GM06990 (cell line): ENCODE data around the gene OGA.
"Not testable (repeated sequence)": the region's sequence is repeated elsewhere in the genome, so short reads cannot be mapped to it uniquely, and the experiment has no call there.

ENCODE experiments used
- DNase-seq: peaks from one replicate; pipeline ENCODE4 v3.0.0-alpha.2; 2011; ENCODE audit not compliant: insufficient read length; ENCODE audit errors: extremely low read depth
- H3K27me3 ChIP-seq: replicated peaks from 2 replicates; pipeline ENCODE4 v1.6.0; 2011; ENCODE audit warnings: low read length; ENCODE audit not compliant: control insufficient read depth, insufficient read depth
- H3K36me3 ChIP-seq: 2 replicates; pipeline ENCODE4 v1.5.1; 2011; ENCODE audit warnings: low read length; ENCODE audit not compliant: control insufficient read depth, insufficient read depth
- H3K4me3 ChIP-seq: replicated peaks from 2 replicates; pipeline ENCODE4 v1.5.1; 2011; ENCODE audit warnings: low read depth, mild to moderate bottlenecking, control low read depth, low read length
- TF ChIP-seq, protein P1 (sequence below): IDR thresholded peaks from 2 replicates; pipeline ENCODE4 v1.5.1; 2011; ENCODE audit warnings: low read length, control low read depth, mild to moderate bottlenecking, inconsistent platforms; ENCODE audit not compliant: insufficient read depth, poor library complexity, severe bottlenecking

The OGA gene

DNA sequence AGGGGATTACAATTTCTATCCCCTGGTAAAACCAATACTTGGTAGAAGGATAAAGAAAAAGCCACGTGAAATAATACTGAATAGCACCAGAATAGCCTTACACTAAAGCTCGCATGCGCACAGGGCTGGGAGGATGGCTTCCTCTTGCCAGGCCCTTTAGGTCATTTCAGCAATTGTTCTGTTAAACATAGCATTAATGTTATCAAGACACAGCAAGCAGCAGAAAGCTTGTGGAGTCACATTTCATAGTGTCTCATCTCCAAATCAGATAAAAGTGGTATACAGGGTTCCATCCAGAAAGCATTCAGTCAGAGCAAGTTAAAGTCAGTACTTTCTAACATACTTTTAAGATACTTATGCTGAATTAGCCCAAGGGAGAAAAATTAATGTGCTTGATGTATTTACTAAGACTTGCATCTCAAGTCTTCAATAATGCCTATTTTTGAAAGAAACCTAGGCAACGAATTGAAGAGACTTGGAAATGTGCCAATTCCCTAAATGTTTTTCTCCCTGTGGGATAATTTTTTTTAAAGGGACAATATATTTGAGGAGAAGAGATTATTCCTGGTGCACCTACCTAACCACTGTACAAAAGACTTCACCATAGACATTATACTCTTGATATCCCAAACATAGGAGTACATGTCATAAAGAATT is 20.7 kb downstream of the OGA start:
- no peak for DNase-seq
- H3K4me3 ChIP-seq, result no peak overlapping the region
- TF ChIP-seq, protein P1, sequence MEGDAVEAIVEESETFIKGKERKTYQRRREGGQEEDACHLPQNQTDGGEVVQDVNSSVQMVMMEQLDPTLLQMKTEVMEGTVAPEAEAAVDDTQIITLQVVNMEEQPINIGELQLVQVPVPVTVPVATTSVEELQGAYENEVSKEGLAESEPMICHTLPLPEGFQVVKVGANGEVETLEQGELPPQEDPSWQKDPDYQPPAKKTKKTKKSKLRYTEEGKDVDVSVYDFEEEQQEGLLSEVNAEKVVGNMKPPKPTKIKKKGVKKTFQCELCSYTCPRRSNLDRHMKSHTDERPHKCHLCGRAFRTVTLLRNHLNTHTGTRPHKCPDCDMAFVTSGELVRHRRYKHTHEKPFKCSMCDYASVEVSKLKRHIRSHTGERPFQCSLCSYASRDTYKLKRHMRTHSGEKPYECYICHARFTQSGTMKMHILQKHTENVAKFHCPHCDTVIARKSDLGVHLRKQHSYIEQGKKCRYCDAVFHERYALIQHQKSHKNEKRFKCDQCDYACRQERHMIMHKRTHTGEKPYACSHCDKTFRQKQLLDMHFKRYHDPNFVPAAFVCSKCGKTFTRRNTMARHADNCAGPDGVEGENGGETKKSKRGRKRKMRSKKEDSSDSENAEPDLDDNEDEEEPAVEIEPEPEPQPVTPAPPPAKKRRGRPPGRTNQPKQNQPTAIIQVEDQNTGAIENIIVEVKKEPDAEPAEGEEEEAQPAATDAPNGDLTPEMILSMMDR, result no peak
- H3K27me3 ChIP-seq, result no peaks in the 10 kb centered on the region
- H3K36me3 ChIP-seq, result peaks cover 16% of the 10 kb centered on the region

DNA sequence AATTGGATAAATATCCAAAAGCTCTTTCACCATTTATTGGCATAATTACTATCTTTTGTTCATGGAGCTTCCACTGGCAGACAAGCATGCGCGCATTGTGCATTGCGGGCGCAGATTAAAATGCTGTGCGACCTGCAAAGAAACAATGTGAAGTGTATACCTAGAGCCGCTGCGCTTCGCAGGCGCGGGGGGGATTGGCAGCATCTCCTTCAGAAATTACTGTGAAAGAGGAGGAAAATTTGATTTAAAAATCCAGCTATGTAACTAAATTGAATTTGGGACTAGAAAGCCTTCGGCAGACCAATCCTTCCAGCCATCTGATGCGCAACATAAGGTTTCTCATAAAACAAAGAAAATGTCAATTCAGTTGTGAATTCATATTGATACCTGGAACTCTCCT is 24.7 kb downstream of the OGA start:
- no peak for DNase-seq
- Histone ChIP-seq H3K4me3 (no peak overlapping the region), H3K27me3 (no peaks in the 10 kb centered on the region), H3K36me3 (peaks cover 14% of the 10 kb centered on the region)
- TF ChIP-seq, protein P1, result no peak

DNA sequence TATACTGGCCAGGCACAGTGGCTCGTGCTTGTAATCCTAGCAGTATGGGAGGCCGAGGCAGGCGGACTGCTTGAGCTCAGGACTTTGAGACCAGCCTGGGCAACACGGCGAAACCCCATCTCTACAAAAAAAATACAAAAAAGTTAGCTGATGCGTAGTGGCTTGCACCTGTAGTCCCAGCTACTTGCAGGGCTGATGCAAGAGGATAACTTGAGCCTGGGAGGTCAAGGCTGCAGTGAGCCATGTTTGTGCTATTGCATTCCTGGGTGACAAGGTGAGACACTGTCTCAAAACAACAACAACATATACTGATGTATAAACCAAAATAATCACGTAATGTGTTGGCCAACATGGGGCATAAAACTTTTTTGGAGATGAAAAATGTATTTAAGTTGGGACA is 28.6 kb downstream of the OGA start:
- H3K27me3 ChIP-seq, result no peaks in the 10 kb centered on the region
- H3K36me3 ChIP-seq, result peaks cover 9% of the 10 kb centered on the region
- DNase-seq, result no peak
- H3K4me3 ChIP-seq, result no peak overlapping the region
- TF ChIP-seq, protein P1, result no peak

DNA sequence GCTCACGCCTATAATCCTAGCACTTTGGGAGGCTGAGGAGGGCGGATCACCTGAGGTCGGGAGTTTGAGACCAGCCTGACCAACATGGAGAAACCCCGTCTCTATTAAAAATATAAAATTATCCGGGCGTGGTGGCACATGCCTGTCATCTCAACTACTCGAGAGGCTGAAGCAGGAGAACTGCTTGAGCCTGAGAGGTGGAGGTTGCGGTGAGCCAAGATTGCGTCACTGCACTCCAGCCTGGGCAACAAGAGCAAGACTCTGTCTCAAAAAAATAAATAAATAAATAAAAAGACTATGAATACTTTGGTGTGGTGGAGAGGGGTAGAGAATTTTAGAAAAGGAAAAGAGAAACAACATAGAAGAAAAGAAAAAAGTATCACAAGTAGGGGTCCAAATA is 29.0 kb downstream of the OGA start:
- H3K36me3 ChIP-seq, result not testable (repeated sequence)

DNA sequence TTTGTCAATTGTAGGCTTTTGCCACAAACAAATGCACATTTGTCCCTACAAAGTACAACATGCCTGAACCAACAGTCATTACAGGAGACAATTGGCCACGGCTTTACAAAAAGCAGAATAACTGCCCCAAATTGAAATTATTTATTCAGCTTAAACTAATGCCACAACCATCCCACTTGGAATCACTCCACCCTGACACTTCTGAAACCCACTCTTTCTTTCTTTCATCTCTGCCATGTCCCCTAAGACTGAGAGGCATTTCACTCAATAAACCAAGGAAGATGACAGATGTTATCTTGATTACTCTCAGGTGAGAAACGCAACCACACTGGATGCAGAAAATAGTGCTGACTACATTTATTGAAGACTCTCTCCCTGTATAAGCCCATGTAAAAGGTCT is 32.4 kb downstream of the OGA start:
- peaks cover 3% of the 10 kb centered on the region for H3K36me3 ChIP-seq
- no peak for DNase-seq

More for the DNA sequence above, 29.0 kb downstream of the OGA start:
- not testable (repeated sequence) for H3K27me3 ChIP-seq, DNase-seq, H3K4me3 ChIP-seq

DNA sequence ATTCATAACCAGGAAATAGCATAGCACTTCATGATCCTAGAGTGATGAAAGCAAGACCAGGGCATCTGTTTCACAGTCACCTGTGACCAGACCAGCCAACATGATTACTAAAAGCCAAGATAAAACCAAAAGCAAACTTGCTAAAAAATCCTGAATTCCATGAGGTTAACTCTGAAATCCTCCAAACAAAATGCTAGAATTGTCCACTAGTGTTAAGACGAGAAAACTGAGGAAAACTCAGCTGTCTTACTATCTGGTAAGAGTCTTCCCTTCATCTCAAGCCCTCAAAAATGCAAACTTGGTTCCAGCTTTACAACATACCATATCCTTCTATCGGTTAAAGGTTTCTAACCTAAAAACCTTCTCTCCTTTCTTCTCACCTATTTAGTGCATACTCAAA is 33.7 kb downstream of the OGA start:
- H3K4me3 ChIP-seq, result no peak overlapping the region
- TF ChIP-seq, protein P1, result no peak
- H3K27me3 ChIP-seq, result no peaks in the 10 kb centered on the region
- H3K36me3 ChIP-seq, result peaks cover 3% of the 10 kb centered on the region
- no peak for DNase-seq

More for the DNA sequence above, 32.4 kb downstream of the OGA start:
- no peak overlapping the region for H3K4me3 ChIP-seq
- H3K27me3 ChIP-seq, result no peaks in the 10 kb centered on the region
- TF ChIP-seq, protein P1, result no peak
